GM23338 (cell line): Measurements from ENCODE around the gene YBX3. TPM values are rescaled to one million over a fixed set of nuclear protein-coding genes. Genes with fewer than 3 reads are reported as not detected.
"Not testable (repeated sequence)": the region's sequence is repeated elsewhere in the genome, so short reads cannot be mapped to it uniquely, and the experiment has no call there.

Source experiments
- ATAC-seq: fragments of 200-7000 bp; cut with Tn5 transposase; 3 replicates; pipeline ENCODE4 v1.9.1; 2020
- DNase-seq: peaks from one replicate; pipeline ENCODE4 v3.0.0-alpha.2; 2015; ENCODE audit warnings: low spot score
- H2AFZ ChIP-seq: fragments of 200-600 bp; sonication (generic); 2 replicates; pipeline ENCODE4 v1.8.0; 2016; ENCODE audit warnings: antibody characterized with exemption, mild to moderate bottlenecking, moderate library complexity
- H3F3A ChIP-seq: fragments of 200-600 bp; sonication (generic); replicated peaks from 2 replicates; pipeline ENCODE4 v1.8.0; 2017; ENCODE audit warnings: antibody characterized with exemption, mixed run types, low read depth
- H3K27ac ChIP-seq: fragments of 200-600 bp; sonication (generic); 2 replicates; pipeline ENCODE4 v1.6.1; 2016; ENCODE audit warnings: low read depth
- H3K27me3 ChIP-seq: fragments of 200-600 bp; sonication (generic); 2 replicates; pipeline ENCODE4 v1.8.0; 2016; ENCODE audit warnings: mild to moderate bottlenecking, mixed run types, moderate library complexity; ENCODE audit not compliant: insufficient read depth
- H3K36me3 ChIP-seq: fragments of 200-600 bp; sonication (generic); 2 replicates; pipeline ENCODE4 v1.8.0; 2016; ENCODE audit warnings: mild to moderate bottlenecking; ENCODE audit not compliant: insufficient read depth
- H3K4me1 ChIP-seq: fragments of 200-600 bp; sonication (generic); 2 replicates; pipeline ENCODE4 v1.8.0; 2016; ENCODE audit warnings: mild to moderate bottlenecking, moderate library complexity; ENCODE audit not compliant: insufficient read depth
- H3K4me2 ChIP-seq: fragments of 200-600 bp; sonication (generic); 2 replicates; pipeline ENCODE4 v1.7.1; 2017; ENCODE audit warnings: mixed run types
- H3K4me3 ChIP-seq: fragments of 200-600 bp; sonication (generic); 2 replicates; pipeline ENCODE4 v1.6.1; 2016; ENCODE audit warnings: mixed run types
- H3K79me2 ChIP-seq: fragments of 200-600 bp; sonication (generic); replicated peaks from 2 replicates; pipeline ENCODE4 v1.8.0; 2017; ENCODE audit warnings: mild to moderate bottlenecking; ENCODE audit not compliant: insufficient read depth
- H3K9me2 ChIP-seq: fragments of 200-600 bp; sonication (generic); 2 replicates; pipeline ENCODE4 v1.8.0; 2017; ENCODE audit not compliant: insufficient read depth
- H4K20me1 ChIP-seq: fragments of 200-600 bp; sonication (generic); replicated peaks from 2 replicates; pipeline ENCODE4 v1.8.0; 2017; ENCODE audit warnings: mild to moderate bottlenecking; ENCODE audit not compliant: insufficient read depth
- H3K27ac Mint-ChIP-seq: 2 replicates; pipeline ENCODE4 v1.8.0; 2020; ENCODE audit warnings: inconsistent platforms, mild to moderate bottlenecking, moderate library complexity, mixed read lengths
- H3K27me3 Mint-ChIP-seq: 3 replicates; pipeline ENCODE4 v1.8.0; 2022; ENCODE audit warnings: low read depth, mild to moderate bottlenecking, moderate library complexity, mixed read lengths, inconsistent platforms; ENCODE audit not compliant: insufficient read depth, poor library complexity
- H3K36me3 Mint-ChIP-seq: 3 replicates; pipeline ENCODE4 v1.8.0; 2021; ENCODE audit warnings: low read depth, mild to moderate bottlenecking, inconsistent platforms, moderate library complexity, mixed read lengths
- H3K4me1 Mint-ChIP-seq: 3 replicates; pipeline ENCODE4 v1.8.0; 2020; ENCODE audit warnings: mild to moderate bottlenecking, inconsistent platforms, mixed read lengths
- H3K4me3 Mint-ChIP-seq: 3 replicates; pipeline ENCODE4 v1.8.0; 2021; ENCODE audit warnings: moderate library complexity, mild to moderate bottlenecking, inconsistent platforms, mixed read lengths
- H3K9me3 Mint-ChIP-seq: 3 replicates; pipeline ENCODE4 v1.8.0; 2020; ENCODE audit warnings: moderate library complexity, mild to moderate bottlenecking, inconsistent platforms, mixed read lengths
- CREB1 ChIP-seq: fragments of 250-450 bp; sonication (Bioruptor Pico); IDR thresholded peaks from 2 replicates; pipeline ENCODE4 v1.5.0; 2020; ENCODE audit warnings: low read depth, mild to moderate bottlenecking, moderate library complexity
- EZH2 ChIP-seq: fragments of 200-600 bp; sonication (generic); IDR thresholded peaks from one replicate; pipeline ENCODE4 v1.8.0; 2017; ENCODE audit warnings: antibody characterized with exemption, mild to moderate bottlenecking, low read depth; ENCODE audit not compliant: unreplicated experiment
- EZH2phosphoT487 ChIP-seq: fragments of 200-600 bp; sonication (generic); IDR thresholded peaks from one replicate; pipeline ENCODE4 v1.8.1; 2018; ENCODE audit warnings: antibody characterized with exemption; ENCODE audit not compliant: unreplicated experiment
- JUNB ChIP-seq: IDR thresholded peaks from one replicate; pipeline ENCODE4 v1.6.1; 2016; ENCODE audit warnings: antibody characterized with exemption; ENCODE audit not compliant: unreplicated experiment
- NANOG ChIP-seq: IDR thresholded peaks from 2 replicates; pipeline ENCODE4 v1.6.1; 2016; ENCODE audit warnings: antibody characterized with exemption, borderline replicate concordance
- POLR2AphosphoS5 ChIP-seq: IDR thresholded peaks from 2 replicates; pipeline ENCODE4 v1.6.1; 2016; ENCODE audit warnings: antibody characterized with exemption, low read depth
- STAT1 ChIP-seq: IDR thresholded peaks from one replicate; pipeline ENCODE4 v1.6.1; 2016; ENCODE audit warnings: antibody characterized with exemption; ENCODE audit not compliant: unreplicated experiment
- ZNF114 ChIP-seq: fragments of 250-450 bp; sonication (Bioruptor Pico); IDR thresholded peaks from 2 replicates; pipeline ENCODE4 v1.5.0; 2020; ENCODE audit warnings: mild to moderate bottlenecking, moderate library complexity
- ZNF331 ChIP-seq: fragments of 250-450 bp; sonication (Bioruptor Pico); IDR thresholded peaks from 2 replicates; pipeline ENCODE4 v1.5.0; 2020; ENCODE audit warnings: low read depth, mild to moderate bottlenecking, moderate library complexity
- polyA plus RNA-seq: library from polyadenylated mRNA; unstranded; fragments of >200 nt; fragmentation: Nextera tagmentation; extraction: Ambion mirVana; gene quantifications from 2 replicates; pipeline ENCODE4 v1.2.1, GENCODE V29; 2016
- total RNA-seq: library from RNA; depleted of rRNA; stranded (reverse); fragments of >200 nt; shearing (Covaris generic); gene quantifications from 2 replicates; pipeline ENCODE4 v1.2.3, GENCODE V29; 2014
- TF ChIP-seq, protein P1 (sequence below): IDR thresholded peaks from 2 replicates; pipeline ENCODE4 v1.6.1; 2016; ENCODE audit warnings: antibody characterized with exemption
- TF ChIP-seq, protein P2 (sequence below), 2 experiments: fragments of 200-600 bp in 1 of 2; sonication (generic) in 1 of 2; conservative IDR thresholded peaks; 2 replicates each; pipeline versions ENCODE4 v1.5.1 to v1.6.1; 2016 to 2017; ENCODE audit warnings: antibody characterized with exemption in 2 of 2, low read depth in 2 of 2, mild to moderate bottlenecking in 2 of 2, moderate library complexity in 1 of 2
- TF ChIP-seq, protein P3 (sequence below): fragments of 250-450 bp; sonication (Bioruptor Pico); IDR thresholded peaks from 2 replicates; pipeline ENCODE4 v1.5.0; 2020; ENCODE audit warnings: mild to moderate bottlenecking, moderate library complexity

YBX3 gene
- total and polyA plus RNA-seq, 2 experiments from 2014 or later = 179 to 450 TPM

DNA sequence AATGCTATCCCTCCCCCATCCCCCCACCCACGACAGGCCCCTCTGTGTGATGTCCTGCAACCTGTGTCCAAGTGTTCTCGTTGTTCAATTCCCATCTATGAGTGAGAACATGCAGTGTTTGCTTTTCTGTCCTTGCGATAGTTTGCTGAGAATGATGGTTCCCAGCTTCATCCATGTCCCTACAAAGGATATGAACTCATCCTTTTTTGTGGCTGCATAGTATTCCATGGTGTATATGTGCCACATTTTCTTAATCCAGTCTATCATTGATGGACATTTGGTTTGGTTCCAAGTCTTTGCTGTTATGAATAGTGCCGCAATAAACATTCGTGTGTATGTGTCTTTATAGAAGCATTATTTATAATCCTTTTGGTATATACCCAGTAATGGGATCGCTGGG lies 20.3 kb upstream of the YBX3 start:
- H3K27me3 ChIP-seq, H3K9me2 ChIP-seq, H3K27ac ChIP-seq, H3K36me3 Mint-ChIP-seq, H3K36me3 ChIP-seq, ATAC-seq, H3K4me1 Mint-ChIP-seq, H3K79me2 ChIP-seq, H3K4me3 Mint-ChIP-seq, DNase-seq, H3K27me3 Mint-ChIP-seq, H3F3A ChIP-seq, H3K4me1 ChIP-seq, H3K27ac Mint-ChIP-seq, H4K20me1 ChIP-seq, H2AFZ ChIP-seq, H3K4me2 ChIP-seq, H3K9me3 Mint-ChIP-seq, H3K4me3 ChIP-seq: not testable (repeated sequence)

DNA sequence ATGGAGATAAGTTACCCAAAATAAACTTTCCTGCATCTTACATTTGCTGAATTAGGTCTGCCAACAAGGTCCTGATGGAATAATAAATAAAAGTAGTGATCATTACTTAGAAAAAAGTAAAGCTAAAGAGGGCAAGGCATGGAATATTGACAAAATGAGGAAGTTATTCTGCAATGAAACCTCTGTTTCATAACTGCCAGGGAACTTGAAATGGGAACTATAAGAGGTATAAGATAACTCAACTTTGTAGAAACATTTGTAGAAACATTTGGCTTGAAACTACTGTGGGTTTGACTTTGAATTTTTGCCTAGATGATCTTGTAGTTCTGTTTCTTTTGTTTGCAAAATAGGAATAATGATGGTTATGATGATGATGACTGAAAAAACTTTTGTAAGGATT lies 18.7 kb upstream of the YBX3 start:
- H3K36me3 Mint-ChIP-seq = no peaks in the 10 kb centered on the region
- H4K20me1 ChIP-seq = no peaks in the 10 kb centered on the region
- no peak for TF ChIP-seq POLR2AphosphoS5
- TF ChIP-seq, protein P1, sequence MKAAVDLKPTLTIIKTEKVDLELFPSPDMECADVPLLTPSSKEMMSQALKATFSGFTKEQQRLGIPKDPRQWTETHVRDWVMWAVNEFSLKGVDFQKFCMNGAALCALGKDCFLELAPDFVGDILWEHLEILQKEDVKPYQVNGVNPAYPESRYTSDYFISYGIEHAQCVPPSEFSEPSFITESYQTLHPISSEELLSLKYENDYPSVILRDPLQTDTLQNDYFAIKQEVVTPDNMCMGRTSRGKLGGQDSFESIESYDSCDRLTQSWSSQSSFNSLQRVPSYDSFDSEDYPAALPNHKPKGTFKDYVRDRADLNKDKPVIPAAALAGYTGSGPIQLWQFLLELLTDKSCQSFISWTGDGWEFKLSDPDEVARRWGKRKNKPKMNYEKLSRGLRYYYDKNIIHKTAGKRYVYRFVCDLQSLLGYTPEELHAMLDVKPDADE = no peak
- TF ChIP-seq, protein P2, sequence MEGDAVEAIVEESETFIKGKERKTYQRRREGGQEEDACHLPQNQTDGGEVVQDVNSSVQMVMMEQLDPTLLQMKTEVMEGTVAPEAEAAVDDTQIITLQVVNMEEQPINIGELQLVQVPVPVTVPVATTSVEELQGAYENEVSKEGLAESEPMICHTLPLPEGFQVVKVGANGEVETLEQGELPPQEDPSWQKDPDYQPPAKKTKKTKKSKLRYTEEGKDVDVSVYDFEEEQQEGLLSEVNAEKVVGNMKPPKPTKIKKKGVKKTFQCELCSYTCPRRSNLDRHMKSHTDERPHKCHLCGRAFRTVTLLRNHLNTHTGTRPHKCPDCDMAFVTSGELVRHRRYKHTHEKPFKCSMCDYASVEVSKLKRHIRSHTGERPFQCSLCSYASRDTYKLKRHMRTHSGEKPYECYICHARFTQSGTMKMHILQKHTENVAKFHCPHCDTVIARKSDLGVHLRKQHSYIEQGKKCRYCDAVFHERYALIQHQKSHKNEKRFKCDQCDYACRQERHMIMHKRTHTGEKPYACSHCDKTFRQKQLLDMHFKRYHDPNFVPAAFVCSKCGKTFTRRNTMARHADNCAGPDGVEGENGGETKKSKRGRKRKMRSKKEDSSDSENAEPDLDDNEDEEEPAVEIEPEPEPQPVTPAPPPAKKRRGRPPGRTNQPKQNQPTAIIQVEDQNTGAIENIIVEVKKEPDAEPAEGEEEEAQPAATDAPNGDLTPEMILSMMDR (conservative IDR thresholded peaks at IDR 0.05; ENCODE audit: low read depth in 2 of 2) = no peak
- no peak for TF ChIP-seq ZNF331 (CRISPR knock-in tag)
- TF ChIP-seq CREB1 (CRISPR knock-in tag) = no peak
- no peak for TF ChIP-seq NANOG
- TF ChIP-seq ZNF114 (CRISPR knock-in tag) = no peak
- no peak for TF ChIP-seq EZH2phosphoT487
- TF ChIP-seq, protein P3, sequence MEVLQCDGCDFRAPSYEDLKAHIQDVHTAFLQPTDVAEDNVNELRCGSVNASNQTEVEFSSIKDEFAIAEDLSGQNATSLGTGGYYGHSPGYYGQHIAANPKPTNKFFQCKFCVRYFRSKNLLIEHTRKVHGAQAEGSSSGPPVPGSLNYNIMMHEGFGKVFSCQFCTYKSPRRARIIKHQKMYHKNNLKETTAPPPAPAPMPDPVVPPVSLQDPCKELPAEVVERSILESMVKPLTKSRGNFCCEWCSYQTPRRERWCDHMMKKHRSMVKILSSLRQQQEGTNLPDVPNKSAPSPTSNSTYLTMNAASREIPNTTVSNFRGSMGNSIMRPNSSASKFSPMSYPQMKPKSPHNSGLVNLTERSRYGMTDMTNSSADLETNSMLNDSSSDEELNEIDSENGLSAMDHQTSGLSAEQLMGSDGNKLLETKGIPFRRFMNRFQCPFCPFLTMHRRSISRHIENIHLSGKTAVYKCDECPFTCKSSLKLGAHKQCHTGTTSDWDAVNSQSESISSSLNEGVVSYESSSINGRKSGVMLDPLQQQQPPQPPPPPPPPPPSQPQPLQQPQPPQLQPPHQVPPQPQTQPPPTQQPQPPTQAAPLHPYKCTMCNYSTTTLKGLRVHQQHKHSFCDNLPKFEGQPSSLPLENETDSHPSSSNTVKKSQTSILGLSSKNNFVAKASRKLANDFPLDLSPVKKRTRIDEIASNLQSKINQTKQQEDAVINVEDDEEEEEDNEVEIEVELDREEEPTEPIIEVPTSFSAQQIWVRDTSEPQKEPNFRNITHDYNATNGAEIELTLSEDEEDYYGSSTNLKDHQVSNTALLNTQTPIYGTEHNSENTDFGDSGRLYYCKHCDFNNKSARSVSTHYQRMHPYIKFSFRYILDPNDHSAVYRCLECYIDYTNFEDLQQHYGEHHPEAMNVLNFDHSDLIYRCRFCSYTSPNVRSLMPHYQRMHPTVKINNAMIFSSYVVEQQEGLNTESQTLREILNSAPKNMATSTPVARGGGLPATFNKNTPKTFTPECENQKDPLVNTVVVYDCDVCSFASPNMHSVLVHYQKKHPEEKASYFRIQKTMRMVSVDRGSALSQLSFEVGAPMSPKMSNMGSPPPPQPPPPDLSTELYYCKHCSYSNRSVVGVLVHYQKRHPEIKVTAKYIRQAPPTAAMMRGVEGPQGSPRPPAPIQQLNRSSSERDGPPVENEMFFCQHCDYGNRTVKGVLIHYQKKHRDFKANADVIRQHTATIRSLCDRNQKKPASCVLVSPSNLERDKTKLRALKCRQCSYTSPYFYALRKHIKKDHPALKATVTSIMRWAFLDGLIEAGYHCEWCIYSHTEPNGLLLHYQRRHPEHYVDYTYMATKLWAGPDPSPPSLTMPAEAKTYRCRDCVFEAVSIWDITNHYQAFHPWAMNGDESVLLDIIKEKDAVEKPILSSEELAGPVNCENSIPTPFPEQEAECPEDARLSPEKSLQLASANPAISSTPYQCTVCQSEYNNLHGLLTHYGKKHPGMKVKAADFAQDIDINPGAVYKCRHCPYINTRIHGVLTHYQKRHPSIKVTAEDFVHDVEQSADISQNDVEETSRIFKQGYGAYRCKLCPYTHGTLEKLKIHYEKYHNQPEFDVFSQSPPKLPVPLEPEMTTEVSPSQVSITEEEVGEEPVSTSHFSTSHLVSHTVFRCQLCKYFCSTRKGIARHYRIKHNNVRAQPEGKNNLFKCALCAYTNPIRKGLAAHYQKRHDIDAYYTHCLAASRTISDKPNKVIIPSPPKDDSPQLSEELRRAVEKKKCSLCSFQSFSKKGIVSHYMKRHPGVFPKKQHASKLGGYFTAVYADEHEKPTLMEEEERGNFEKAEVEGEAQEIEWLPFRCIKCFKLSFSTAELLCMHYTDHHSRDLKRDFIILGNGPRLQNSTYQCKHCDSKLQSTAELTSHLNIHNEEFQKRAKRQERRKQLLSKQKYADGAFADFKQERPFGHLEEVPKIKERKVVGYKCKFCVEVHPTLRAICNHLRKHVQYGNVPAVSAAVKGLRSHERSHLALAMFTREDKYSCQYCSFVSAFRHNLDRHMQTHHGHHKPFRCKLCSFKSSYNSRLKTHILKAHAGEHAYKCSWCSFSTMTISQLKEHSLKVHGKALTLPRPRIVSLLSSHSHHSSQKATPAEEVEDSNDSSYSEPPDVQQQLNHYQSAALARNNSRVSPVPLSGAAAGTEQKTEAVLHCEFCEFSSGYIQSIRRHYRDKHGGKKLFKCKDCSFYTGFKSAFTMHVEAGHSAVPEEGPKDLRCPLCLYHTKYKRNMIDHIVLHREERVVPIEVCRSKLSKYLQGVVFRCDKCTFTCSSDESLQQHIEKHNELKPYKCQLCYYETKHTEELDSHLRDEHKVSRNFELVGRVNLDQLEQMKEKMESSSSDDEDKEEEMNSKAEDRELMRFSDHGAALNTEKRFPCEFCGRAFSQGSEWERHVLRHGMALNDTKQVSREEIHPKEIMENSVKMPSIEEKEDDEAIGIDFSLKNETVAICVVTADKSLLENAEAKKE (CRISPR knock-in tag) = no peak
- TF ChIP-seq JUNB = no peak
- no peak for TF ChIP-seq EZH2
- no peak for TF ChIP-seq STAT1

More for the DNA sequence above, 18.7 kb upstream of the YBX3 start:
- Histone ChIP-seq H3K27ac (no peak overlapping the region), H3K4me3 (no peak overlapping the region), H3K79me2 (no peaks in the 10 kb centered on the region), H3F3A (no peaks in the 10 kb centered on the region), H3K4me1 (no peaks in the 10 kb centered on the region), H3K9me2 (no peaks in the 10 kb centered on the region), H2AFZ (no peak overlapping the region), H3K4me2 (no peak overlapping the region), H3K36me3 (no peaks in the 10 kb centered on the region; the same call in 1 of the 2 replicates), H3K27me3 (no peaks in the 10 kb centered on the region)
- DNase-seq = no peak
- no peak for ATAC-seq
- no peaks in the 10 kb centered on the region for H3K27me3 Mint-ChIP-seq
- peaks cover 3% of the 10 kb centered on the region; the same call in 1 of the 3 replicates for H3K9me3 Mint-ChIP-seq
- H3K4me3 Mint-ChIP-seq = no peak overlapping the region
- H3K27ac Mint-ChIP-seq = no peak overlapping the region
- no peaks in the 10 kb centered on the region for H3K4me1 Mint-ChIP-seq
